Measurements from ENCODE around the gene DNLZ. TPM values are rescaled to one million over a fixed set of nuclear protein-coding genes. Genes with fewer than 3 reads are reported as not detected.

The DNLZ gene
- total RNA-seq, 1 donor from 2014 or later: 27.5 TPM

- Histone ChIP-seq H3K4me3 (ENCODE audit: low read depth, low read length) (peak overlapping the region; percentile 26), H3K36me3 (ENCODE audit: control insufficient read depth, insufficient read depth, low read length) (no peaks in the 10 kb centered on the region), H3K27me3 (ENCODE audit: control insufficient read depth, insufficient read depth, low read length) (peaks cover 13% of the 10 kb centered on the region)
- no peak for TF ChIP-seq CTCF (IDR thresholded peaks at IDR 0.05; ENCODE audit: insufficient read depth, low read length, poor library complexity, severe bottlenecking)
- DNase-seq (ENCODE audit: low read depth): no peak
Measured at GRCh38 chr9:136326761-136327303, 36.7 kb downstream of the DNLZ start.

- TF ChIP-seq CTCF (IDR thresholded peaks at IDR 0.05; ENCODE audit: insufficient read depth, low read length, poor library complexity, severe bottlenecking): no peak
- no peak overlapping the region for H3K4me3 ChIP-seq (ENCODE audit: low read depth, low read length)
- DNase-seq (ENCODE audit: low read depth): no peak
- H3K36me3 ChIP-seq (ENCODE audit: control insufficient read depth, insufficient read depth, low read length): no peaks in the 10 kb centered on the region
- H3K27me3 ChIP-seq (ENCODE audit: control insufficient read depth, insufficient read depth, low read length): peaks cover 18% of the 10 kb centered on the region
Measured at GRCh38 chr9:136326061-136326760, 37.3 kb downstream of the DNLZ start.

GRCh38 chr9:136325358-136325757, 38.2 kb downstream of the DNLZ start:
- Histone ChIP-seq H3K36me3 (ENCODE audit: control insufficient read depth, insufficient read depth, low read length) (no peaks in the 10 kb centered on the region), H3K4me3 (ENCODE audit: low read depth, low read length) (no peak overlapping the region), H3K27me3 (ENCODE audit: control insufficient read depth, insufficient read depth, low read length) (peaks cover 18% of the 10 kb centered on the region)
- no peak for TF ChIP-seq CTCF (IDR thresholded peaks at IDR 0.05; ENCODE audit: insufficient read depth, low read length, poor library complexity, severe bottlenecking)
- DNase-seq (ENCODE audit: low read depth): no peak

- no peak for DNase-seq (ENCODE audit: low read depth)
- Histone ChIP-seq H3K27me3 (ENCODE audit: control insufficient read depth, insufficient read depth, low read length) (peaks cover 18% of the 10 kb centered on the region), H3K36me3 (ENCODE audit: control insufficient read depth, insufficient read depth, low read length) (no peaks in the 10 kb centered on the region), H3K4me3 (ENCODE audit: low read depth, low read length) (no peak overlapping the region)
- TF ChIP-seq CTCF (IDR thresholded peaks at IDR 0.05; ENCODE audit: insufficient read depth, low read length, poor library complexity, severe bottlenecking): no peak
Measured at GRCh38 chr9:136324501-136325300, 38.8 kb downstream of the DNLZ start.

GRCh38 chr9:136323371-136323789, 40.2 kb downstream of the DNLZ start:
- Histone ChIP-seq H3K27me3 (ENCODE audit: control insufficient read depth, insufficient read depth, low read length) (peaks cover 18% of the 10 kb centered on the region), H3K36me3 (ENCODE audit: control insufficient read depth, insufficient read depth, low read length) (no peaks in the 10 kb centered on the region), H3K4me3 (ENCODE audit: low read depth, low read length) (no peak overlapping the region)
- DNase-seq (ENCODE audit: low read depth): no peak
- no peak for TF ChIP-seq CTCF (IDR thresholded peaks at IDR 0.05; ENCODE audit: insufficient read depth, low read length, poor library complexity, severe bottlenecking)

All from kidney epithelial cell (primary cell).